ENCODE results near the gene ZGPAT.
"Not testable (repeated sequence)": the region's sequence is repeated elsewhere in the genome, so short reads cannot be mapped to it uniquely, and the experiment has no call there.

The ZGPAT gene

GRCh38 chr20:63703471-63703975, 4.3 kb upstream of the ZGPAT start:
- DNase-seq: no peak

GRCh38 chr20:63703976-63704748, 3.7 kb upstream of the ZGPAT start:
- DNase-seq: no peak

- no peak for DNase-seq
These were observed 3.1 kb upstream of the ZGPAT start for GRCh38 chr20:63704749-63705117.

GRCh38 chr20:63705232-63706026, 2.4 kb upstream of the ZGPAT start:
- no peak for DNase-seq

- no peak for DNase-seq
These were observed 1.7 kb upstream of the ZGPAT start for GRCh38 chr20:63706027-63706695.

GRCh38 chr20:63706852-63707557, 834 bp upstream of the ZGPAT start:
- no peak for DNase-seq

- DNase-seq: peak; percentile 46
These were observed 686 bp downstream of the ZGPAT start for GRCh38 chr20:63708301-63709148.

GRCh38 chr20:63709149-63709527, 1.3 kb downstream of the ZGPAT start:
- DNase-seq: no peak

- no peak for DNase-seq
These were observed 3.3 kb downstream of the ZGPAT start for GRCh38 chr20:63711085-63711645.

GRCh38 chr20:63712191-63712590, 4.4 kb downstream of the ZGPAT start:
- no peak for DNase-seq

GRCh38 chr20:63714858-63715257, 7.0 kb downstream of the ZGPAT start:
- DNase-seq: no peak

GRCh38 chr20:63718996-63719395, 11.2 kb downstream of the ZGPAT start:
- no peak for DNase-seq

- not testable (repeated sequence) for DNase-seq
These were observed 15.3 kb downstream of the ZGPAT start for GRCh38 chr20:63722967-63723622.

GRCh38 chr20:63730189-63730733, 22.4 kb downstream of the ZGPAT start:
- DNase-seq: not testable (repeated sequence)

- no peak for DNase-seq
These were observed 23.6 kb downstream of the ZGPAT start for GRCh38 chr20:63731410-63731809.

GRCh38 chr20:63732118-63733095, 24.6 kb downstream of the ZGPAT start:
- no peak for DNase-seq

- DNase-seq: no peak
These were observed 25.3 kb downstream of the ZGPAT start for GRCh38 chr20:63733117-63733516.

- DNase-seq: no peak
These were observed 25.8 kb downstream of the ZGPAT start for GRCh38 chr20:63733579-63734081.
